Stomach (tissue), 9 donors: ENCODE data around the gene FOXN3. TPM values are rescaled to one million over a fixed set of nuclear protein-coding genes. Genes with fewer than 3 reads are reported as not detected.

Source experiments
- DNase-seq, 2 donors: peaks; one replicate each; pipeline versions ENCODE4 v3.0.0 to v3.0.0-alpha.2; 2013 to 2019
- H3K27ac ChIP-seq, 5 donors: fragments of 200-600 bp in 4 of 5; sonication (generic) in 4 of 5; one replicate each; pipeline ENCODE4 v1.5.1; 2013 to 2019; ENCODE audit warnings: mild to moderate bottlenecking in 1 of 5, moderate library complexity in 1 of 5
- H3K27me3 ChIP-seq, 3 donors: fragments of 200-600 bp; sonication (generic); one replicate each; pipeline ENCODE4 v1.5.1; 2017 to 2019; ENCODE audit warnings: mixed run types in 1 of 3
- H3K36me3 ChIP-seq, 4 donors: fragments of 200-600 bp; sonication (generic); 1 replicate in 3 of 4; 2 replicates in 1 of 4; pipeline ENCODE4 v1.5.1; 2016 to 2019
- H3K4me1 ChIP-seq, 4 donors: fragments of 200-600 bp; sonication (generic); one replicate each; pipeline ENCODE4 v1.5.1; 2016 to 2019
- H3K4me3 ChIP-seq, 4 donors: fragments of 200-600 bp; sonication (generic) in 3 of 4; one replicate each; pipeline ENCODE4 v1.5.1; 2016 to 2019; ENCODE audit warnings: mild to moderate bottlenecking in 1 of 4
- H3K9me3 ChIP-seq, 4 donors: fragments of 200-600 bp; sonication (generic); one replicate each; pipeline ENCODE4 v1.5.1; 2016 to 2019
- CTCF ChIP-seq, 7 experiments: fragments of 450-650 bp in 4 of 7; fragments of 200-600 bp in 3 of 7; sonication (generic) in 3 of 7; IDR thresholded peaks; one replicate each; pipeline ENCODE4 v1.5.1; 2016 to 2019; ENCODE audit warnings: antibody characterized with exemption in 7 of 7, control low read depth in 2 of 7, mild to moderate bottlenecking in 1 of 7
- EP300 ChIP-seq: sonication (generic); formaldehyde crosslinking; IDR thresholded peaks from one replicate; pipeline ENCODE4 v1.6.1; 2017; ENCODE audit warnings: antibody characterized with exemption
- POLR2A ChIP-seq, 4 donors: fragments of 450-650 bp; IDR thresholded peaks; one replicate each; pipeline ENCODE4 v1.6.1; 2016; ENCODE audit warnings: antibody characterized with exemption in 4 of 4, control low read depth in 2 of 4, mild to moderate bottlenecking in 1 of 4, moderate library complexity in 1 of 4
- POLR2AphosphoS5 ChIP-seq, 3 donors: sonication (generic); formaldehyde crosslinking; IDR thresholded peaks; one replicate each; pipeline ENCODE4 v1.6.1; 2016; ENCODE audit warnings: antibody characterized with exemption in 3 of 3
- WGBS, 5 donors: extraction: QIAGEN DNeasy Blood & Tissue Kit in 3 of 5; methylation state at CpG; one replicate each; pipeline versions ENCODE4 v1.1.5 to v1.1.7; 2013 to 2018; 5-methylcytosine and 5-hydroxymethylcytosine counted together
- intact Hi-C: fragments of 100-400 bp; cut with DNase I; formaldehyde crosslinking; loops from one replicate; pipeline ENCODE4 v1.15.1; 2023; ENCODE audit warnings: low total_unique reads
- polyA plus RNA-seq, 3 donors: library from polyadenylated mRNA; stranded (reverse); fragments of 200-250 nt; gene quantifications; one replicate each; pipeline ENCODE4 v1.2.3, GENCODE V29; 2013
- total RNA-seq, 5 donors: library from RNA; depleted of rRNA; stranded (reverse); fragments of >200 nt; gene quantifications; one replicate each; pipeline versions ENCODE4 v1.1.0 to v1.2.3, GENCODE V29; 2014 to 2016
- donor health status: healthy with polysubstance abuse.
- donor health status: Bipolar disorder and iron deficiency.
- donor health status: healthy.

Gene FOXN3
- total and polyA plus RNA-seq, 8 donors = 12.5 to 126 (median 56.6) TPM

GRCh38 chr14:89246290-89246689, 170.7 kb downstream of the FOXN3 start:
- H3K4me1 ChIP-seq = peaks cover 0 to 21% (median 7%) of the 10 kb centered on the region in 4 donors
- peaks cover 0 to 3% (median 0%) of the 10 kb centered on the region in 4 donors for H3K36me3 ChIP-seq
- WGBS, 5 donors = 82 to 94% (median 91%) methylated on average over 8 of the region's 8 CpGs
- no peaks in the 10 kb centered on the region for H3K27me3 ChIP-seq
- H3K4me3 ChIP-seq = no peak overlapping the region
- TF ChIP-seq POLR2AphosphoS5 (IDR thresholded peaks at IDR 0.05) (no peak), CTCF (IDR thresholded peaks at IDR 0.05) (no peak), POLR2A (IDR thresholded peaks at IDR 0.05) (no peak), EP300 (no peak)
- intact Hi-C loops = no loop called here
- H3K9me3 ChIP-seq = no peaks in the 10 kb centered on the region
- no peak overlapping the region for H3K27ac ChIP-seq
- DNase-seq = no peak

GRCh38 chr14:89245802-89246201, 171.2 kb downstream of the FOXN3 start:
- Histone ChIP-seq H3K4me1 (peaks cover 0 to 21% (median 7%) of the 10 kb centered on the region in 4 donors), H3K9me3 (no peaks in the 10 kb centered on the region), H3K4me3 (no peak overlapping the region), H3K27me3 (no peaks in the 10 kb centered on the region), H3K36me3 (peaks cover 0 to 3% (median 0%) of the 10 kb centered on the region in 4 donors), H3K27ac (no peak overlapping the region)
- no peak for DNase-seq
- intact Hi-C loops = no loop called here
- WGBS, 5 donors = 83 to 93% (median 91%) methylated on average over 9 of the region's 9 CpGs
- TF ChIP-seq EP300 (no peak), POLR2A (IDR thresholded peaks at IDR 0.05) (no peak), POLR2AphosphoS5 (IDR thresholded peaks at IDR 0.05) (no peak), CTCF (IDR thresholded peaks at IDR 0.05) (no peak)

GRCh38 chr14:89244720-89245119, 172.3 kb downstream of the FOXN3 start:
- 77 to 97% (median 91%) methylated on average over 6 of the region's 6 CpGs for WGBS, 5 donors
- Histone ChIP-seq H3K36me3 (peaks cover 0 to 3% (median 0%) of the 10 kb centered on the region in 4 donors), H3K27ac (no peak overlapping the region), H3K27me3 (no peaks in the 10 kb centered on the region), H3K4me1 (peaks cover 0 to 21% (median 7%) of the 10 kb centered on the region in 4 donors), H3K9me3 (no peaks in the 10 kb centered on the region), H3K4me3 (no peak overlapping the region)
- intact Hi-C loops = no loop called here
- no peak for TF ChIP-seq CTCF (IDR thresholded peaks at IDR 0.05)
- TF ChIP-seq POLR2AphosphoS5 (IDR thresholded peaks at IDR 0.05) = no peak
- TF ChIP-seq EP300 = no peak
- TF ChIP-seq POLR2A (IDR thresholded peaks at IDR 0.05) = no peak
- no peak for DNase-seq

GRCh38 chr14:89243741-89244140, 173.3 kb downstream of the FOXN3 start:
- DNase-seq = no peak
- intact Hi-C loops = no loop called here
- Histone ChIP-seq H3K4me1 (peaks cover 0 to 15% (median 7%) of the 10 kb centered on the region in 4 donors), H3K9me3 (no peaks in the 10 kb centered on the region), H3K27me3 (no peaks in the 10 kb centered on the region), H3K27ac (no peak overlapping the region), H3K36me3 (no peaks in the 10 kb centered on the region), H3K4me3 (no peak overlapping the region)
- 90 to 93% (median 92%) methylated on average over 6 of the region's 6 CpGs for WGBS, 5 donors
- no peak for TF ChIP-seq EP300
- no peak for TF ChIP-seq CTCF (IDR thresholded peaks at IDR 0.05)
- no peak for TF ChIP-seq POLR2AphosphoS5 (IDR thresholded peaks at IDR 0.05)
- no peak for TF ChIP-seq POLR2A (IDR thresholded peaks at IDR 0.05)
